NOMO-1 (cell line): ENCODE measurements around the gene PCIF1.
"Not testable (repeated sequence)": the region's sequence is repeated elsewhere in the genome, so short reads cannot be mapped to it uniquely, and the experiment has no call there.

Source experiments
- DNase-seq, 2 experiments: peaks; one replicate each; lab custom pipeline; 2025; ENCODE audit not compliant: unreplicated experiment in 2 of 2; lab: John Stamatoyannopoulos, UW

PCIF1 gene

DNA sequence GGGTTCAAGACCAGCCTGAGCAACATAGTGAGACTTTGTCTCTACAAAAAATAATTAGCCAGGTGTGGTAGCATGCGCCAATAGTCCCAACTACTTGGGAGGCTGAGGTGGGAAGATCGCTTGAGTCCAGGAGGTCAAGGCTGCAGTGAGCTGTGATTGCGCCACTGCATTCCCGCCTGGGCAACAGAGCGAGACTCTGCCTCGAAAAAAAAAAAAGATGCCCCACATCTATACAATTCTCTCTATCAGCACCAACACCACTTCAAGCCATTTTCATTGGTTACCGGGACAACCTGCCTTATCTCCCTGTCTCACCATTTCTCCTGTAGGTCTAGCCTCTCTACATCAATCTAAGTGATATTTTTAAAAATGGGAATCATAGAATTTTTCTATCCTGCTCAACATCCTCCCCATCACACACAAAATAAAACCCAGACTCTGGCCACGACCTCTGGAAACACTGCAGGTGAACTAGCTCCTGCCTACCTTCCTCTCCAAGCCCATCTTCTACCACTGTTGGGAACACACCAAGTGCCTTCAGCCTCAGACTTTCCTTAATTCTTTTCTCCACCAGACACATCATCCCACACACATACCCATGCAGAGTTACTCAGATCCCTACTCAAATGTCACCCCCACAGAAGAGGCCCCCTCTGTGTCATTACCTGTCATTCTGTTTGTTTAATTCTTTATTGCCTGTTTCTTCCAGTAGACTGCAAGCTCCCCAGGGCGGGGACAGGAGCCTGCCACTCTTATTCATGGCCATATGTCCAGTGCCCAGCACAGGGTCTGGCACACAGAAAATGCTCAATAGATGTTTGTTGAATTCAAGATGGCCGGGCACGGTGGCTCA is 12.9 kb upstream of the PCIF1 start:
- no peak for DNase-seq

DNA sequence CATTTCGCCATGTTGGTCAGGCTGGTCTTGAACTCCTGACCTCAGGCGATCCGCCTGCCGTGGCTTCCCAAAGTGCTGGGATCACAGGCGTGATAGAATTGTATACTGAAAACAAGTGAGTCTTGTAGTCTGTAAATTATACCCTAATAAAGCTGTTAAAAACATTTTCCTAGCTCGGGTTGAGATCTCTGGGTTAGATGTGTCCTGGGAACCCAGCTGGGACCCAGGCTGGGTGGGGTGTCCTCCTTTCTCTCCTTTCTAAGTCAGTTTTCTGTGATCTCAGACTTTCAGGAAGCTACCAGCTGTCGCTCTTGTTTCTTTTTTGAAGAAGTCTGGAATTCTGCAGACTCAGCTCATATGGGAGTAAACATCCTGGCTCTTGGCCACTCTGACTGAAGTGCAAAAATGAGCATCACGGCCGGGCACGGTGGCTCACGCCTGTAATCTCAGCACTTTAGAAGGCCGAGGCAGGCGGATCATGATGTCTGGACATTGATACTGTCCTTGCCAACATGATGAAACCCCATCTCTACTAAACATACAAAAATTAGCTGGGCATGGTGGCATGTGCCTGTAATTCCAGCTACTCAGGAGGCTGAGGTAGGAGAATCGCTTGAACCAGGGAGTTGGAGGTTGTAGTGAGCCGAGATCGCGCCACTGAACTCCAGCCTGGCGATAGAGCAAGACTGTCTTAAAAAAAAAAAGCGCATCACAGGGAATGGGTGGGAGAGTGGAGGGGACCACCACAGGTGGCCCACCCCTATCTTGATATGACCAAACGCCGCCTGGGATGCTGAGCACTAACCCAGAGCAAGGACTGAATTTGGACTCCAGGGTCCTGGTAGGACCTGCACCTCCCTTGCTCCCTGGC is 9.9 kb upstream of the PCIF1 start:
- no peak for DNase-seq

DNA sequence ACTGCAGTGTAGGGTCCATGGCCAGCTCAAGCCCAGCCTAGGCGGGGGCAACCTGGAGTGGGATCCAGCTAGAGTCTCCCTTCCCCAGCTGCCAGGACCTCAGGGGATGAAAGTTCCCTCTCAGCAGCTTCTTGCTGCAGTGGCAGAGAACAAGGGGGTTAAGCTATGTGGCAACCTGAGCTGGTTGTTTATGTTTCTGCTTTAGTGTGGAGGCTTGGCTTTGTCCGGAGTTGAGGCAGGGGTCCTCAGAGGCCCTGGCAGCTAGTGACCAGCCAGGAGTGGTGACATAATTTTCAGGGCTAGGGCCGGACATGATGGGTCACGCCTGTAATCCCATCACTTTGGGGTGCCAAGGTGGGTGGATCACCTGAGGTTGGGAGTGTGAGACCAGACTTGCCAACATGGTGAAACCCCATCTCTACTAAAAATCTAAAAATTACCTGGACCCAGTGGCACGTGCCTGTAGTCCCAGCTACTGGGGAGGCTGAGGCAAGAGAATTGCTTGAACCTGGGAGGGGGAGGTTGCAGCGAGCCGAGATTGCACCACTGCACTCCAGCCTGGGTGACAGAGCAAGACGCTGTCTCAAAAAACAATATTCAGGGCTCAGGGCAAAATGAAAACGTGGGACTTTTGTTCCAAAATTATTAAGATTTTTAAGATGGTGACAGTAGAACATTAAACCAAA is 8.5 kb upstream of the PCIF1 start:
- DNase-seq = no peak

DNA sequence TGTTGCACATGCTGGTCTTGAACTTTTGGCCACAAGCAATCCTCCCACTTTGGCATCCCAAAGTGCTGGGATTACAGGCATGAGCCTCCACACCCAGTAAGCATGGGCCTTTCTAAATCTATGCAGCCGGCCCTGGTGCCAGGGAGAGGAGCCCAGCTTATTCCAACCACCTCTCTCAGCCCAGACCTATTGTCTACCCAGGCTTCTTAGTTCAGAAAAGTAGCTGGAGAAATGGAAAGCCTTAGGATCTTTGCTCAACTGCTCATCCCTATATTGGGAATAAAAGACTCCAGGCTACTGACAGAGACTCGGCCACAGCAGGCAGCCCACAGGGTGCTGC is 7.8 kb upstream of the PCIF1 start:
- no peak for DNase-seq

DNA sequence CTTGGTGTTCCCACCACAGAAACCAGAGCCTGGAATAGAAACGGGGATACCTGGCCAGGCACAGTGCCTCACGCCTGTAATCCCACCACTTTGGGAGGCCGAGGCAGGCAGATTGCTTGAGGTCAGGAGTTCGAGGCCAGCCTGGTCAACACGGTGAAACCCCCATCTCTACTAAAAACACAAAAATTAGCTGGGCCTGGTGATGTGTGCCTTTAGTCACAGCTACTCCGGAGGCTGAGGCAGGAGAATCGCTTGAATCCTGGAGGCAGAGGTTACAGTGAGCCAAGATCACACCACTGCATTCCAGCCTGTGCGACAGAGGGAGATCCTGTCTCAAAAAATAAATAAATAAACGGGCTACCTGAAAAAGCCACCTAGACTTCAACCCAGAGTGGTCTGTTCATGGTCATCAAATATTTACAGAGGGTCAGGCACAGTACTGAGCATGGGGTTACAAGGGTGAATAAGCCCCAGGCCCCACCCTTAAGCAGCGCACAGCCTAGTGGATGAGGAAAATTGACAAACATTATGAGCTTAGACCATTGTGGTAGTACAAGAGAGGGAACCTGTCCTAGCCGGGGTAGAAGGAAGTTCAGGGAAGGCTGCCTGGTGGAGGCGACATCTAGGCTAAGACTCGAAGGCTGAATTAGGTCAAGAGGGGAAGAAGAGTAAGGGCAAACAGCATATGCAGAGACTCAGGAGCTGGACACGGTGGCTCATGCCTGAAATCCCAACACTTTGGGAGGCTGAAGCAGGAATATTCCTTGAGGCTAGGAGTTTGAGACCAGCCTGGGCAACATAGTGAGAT is 7.2 kb upstream of the PCIF1 start:
- DNase-seq = no peak

DNA sequence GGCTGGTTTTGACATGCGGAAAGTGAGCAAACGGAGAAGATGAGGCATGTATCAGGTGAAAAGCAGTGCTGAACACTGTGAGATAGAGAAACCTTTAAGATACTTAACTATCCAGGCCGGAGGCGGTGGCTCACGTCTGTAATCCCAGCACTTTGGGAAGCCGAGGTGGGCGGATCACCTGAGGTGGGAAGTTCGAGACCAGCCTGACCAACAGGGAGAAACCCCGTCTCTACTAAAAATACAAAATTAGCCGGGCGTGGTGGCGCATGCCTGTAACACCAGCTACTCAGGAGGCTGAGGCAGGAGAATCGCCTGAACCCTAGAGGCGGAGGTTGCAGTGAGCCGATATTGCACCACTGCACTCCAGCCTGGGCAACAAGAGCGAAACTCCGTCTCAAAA is 2.8 kb upstream of the PCIF1 start:
- not testable (repeated sequence) for DNase-seq

DNA sequence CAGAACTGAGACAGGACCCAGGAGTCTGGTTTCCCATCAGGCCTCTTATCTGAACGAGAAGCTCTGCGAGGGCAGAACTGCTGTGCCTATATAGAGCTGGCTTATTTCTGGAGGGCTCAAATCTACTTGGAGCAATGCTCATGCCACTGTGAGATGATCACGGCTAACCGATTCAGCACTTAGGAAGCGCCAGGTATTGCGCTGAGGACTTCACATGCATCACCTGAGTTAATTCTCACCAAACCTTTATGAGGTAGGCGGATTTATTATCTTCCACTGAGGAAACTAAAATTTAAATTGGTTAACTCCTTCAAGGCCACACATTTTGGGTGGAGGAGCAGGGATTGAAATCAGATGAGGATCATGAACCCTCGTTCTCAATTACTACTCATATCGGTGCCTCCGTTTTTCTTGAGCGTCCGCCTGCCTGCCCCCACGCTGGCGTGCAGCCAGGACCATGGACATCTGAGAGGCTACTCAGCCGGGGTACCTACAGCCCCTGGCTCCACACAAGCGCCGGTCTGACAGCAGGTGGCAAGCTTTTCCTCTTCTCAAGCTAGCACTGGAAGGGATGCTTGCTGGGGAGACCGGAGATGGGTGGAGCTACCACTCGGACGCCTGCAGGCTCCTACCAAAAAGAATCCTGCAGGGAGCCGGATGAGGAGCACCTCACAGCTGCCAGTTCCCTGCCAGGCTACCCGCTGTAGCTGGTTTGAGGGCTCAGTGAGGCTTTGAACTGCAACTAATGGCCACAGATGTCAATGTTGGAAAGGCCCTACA is 1.0 kb upstream of the PCIF1 start:
- DNase-seq = peak; percentile 48 to 54

DNA sequence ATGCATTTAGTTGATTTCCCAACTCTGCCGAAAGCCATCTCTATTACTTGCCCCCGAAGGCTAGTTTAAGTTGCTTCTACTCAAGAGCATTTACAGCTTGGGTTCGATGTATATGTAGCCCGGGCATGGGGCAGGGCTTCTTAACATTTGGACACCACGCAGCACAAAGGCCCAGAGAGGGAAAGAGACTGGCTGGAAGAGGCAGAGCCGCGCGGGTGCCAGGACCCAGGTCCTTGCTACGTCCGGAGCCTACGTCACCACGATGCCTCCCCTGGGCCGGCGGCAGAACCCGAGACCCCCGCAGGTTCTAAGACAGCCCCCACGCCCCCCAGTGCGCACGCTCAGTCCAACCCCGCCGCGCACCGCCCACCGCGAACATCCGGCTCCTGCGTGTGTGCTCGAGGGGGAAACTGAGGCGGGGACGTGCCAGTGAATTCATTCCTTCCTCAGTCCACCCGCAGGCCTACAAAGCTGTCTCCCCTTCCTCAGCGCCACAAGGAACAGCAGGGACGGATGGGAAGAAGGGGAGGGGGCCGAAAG is 367 bp upstream of the PCIF1 start:
- DNase-seq = no peak

DNA sequence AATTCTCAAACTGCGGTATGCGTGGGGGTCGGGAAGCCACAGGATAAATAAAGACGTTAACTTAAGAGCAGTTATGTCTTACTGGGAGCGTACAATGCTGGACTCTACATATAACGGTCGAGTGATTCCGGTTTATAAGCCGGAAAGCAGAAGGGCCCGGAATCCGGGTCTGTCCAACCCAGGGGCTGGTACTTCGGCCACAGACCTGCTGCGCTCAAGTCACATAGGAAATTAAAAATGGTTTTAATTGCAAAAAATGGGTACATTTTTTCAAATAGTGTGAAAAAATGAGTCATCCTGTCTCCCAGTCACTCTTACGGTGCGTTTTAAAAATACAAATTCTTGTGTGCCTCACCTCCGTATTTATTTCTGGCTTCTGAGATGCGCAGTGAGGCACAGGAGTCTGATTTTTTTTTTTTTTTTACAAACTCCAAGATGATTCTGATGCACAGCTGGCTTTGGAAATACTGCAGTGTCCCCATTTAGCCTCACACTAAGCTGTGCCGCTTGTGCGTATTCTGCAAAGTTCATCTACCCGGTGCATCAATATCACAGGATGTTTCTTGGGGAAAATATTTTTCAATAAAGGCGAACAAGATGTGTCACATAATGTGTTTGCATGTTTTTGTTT is 1.0 kb downstream of the PCIF1 start:
- DNase-seq = no peak

DNA sequence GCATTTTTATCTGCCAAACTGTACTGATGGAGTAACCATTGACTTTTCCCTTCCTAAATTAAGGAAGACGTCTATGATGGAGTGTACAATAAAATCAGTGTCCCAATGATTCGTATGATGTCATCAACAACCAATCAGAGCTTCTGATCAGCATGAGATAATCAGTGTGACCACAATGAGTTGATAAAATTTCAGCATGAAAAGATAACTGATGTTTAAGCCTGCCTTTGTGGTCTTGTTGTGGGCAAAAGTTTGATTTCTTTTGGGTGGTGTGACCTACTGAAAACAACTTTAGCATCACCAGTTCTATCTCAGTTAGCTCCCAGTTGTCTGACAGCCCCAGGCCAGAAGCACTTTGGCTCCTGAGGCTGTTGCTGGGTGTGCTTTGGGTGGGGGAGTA is 3.3 kb downstream of the PCIF1 start:
- no peak for DNase-seq

DNA sequence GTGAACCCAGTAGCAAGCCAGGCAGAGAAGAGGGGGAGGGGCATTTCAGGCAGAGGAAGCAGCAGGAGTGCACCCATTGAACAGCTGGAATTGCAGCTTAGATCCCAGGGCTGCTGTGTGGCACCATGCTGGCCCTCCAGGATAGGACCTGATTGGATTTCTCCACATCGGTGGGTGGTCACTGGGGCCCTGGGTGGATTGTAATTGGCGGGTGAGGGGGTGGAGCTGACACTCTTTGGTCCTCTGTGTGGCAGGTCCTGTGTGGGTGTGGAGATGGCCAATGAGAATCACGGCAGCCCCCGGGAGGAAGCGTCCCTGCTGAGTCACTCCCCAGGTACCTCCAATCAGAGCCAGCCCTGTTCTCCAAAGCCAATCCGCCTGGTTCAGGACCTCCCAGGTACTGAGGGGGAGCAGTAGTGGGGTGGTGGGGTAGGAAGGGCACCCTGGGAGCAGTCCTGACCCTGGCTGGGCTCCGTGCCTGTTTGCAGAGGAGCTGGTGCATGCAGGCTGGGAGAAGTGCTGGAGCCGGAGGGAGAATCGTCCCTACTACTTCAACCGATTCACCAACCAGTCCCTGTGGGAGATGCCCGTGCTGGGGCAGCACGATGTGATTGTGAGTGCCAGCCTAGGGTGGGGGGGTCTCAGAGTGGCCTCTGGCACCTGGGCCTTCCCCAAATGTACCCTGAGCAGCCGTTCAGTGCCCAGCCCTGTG is 4.4 kb downstream of the PCIF1 start:
- no peak for DNase-seq

DNA sequence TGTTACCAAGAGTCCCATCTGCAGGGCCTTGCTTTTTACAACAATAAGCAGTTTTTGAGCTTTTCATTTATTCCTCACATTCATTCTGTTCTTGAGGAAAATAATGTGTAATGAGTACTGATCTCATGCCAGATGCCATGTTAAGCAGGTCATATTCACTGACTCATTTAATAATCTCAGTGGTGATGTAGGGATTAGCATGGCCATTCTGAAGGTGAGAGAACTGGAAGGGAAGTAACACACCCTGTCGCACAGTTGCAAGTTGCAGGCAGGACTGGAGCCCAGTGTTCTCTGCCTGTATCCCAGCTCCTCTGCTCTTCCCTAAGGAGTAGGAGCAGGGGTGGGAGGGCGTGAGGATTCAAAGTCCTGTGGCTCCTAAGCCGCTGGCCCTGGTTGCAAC is 5.6 kb downstream of the PCIF1 start:
- no peak for DNase-seq

DNA sequence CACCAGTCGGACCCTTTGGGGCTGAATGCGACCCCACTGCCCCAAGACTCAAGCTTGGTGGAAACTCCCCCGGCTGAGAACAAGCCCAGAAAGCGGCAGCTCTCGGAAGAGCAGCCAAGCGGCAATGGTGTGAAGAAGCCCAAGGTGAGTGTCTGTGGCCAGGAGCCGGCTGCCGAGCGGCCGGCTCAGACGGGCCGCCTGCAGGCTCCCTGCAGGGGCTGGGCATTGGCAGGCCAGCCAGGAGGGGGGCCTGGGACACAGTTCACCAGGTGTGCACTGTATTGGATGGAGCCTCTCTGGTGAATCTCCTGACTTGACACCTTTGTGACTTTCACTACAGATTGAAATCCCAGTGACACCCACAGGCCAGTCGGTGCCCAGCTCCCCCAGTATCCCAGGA is 6.0 kb downstream of the PCIF1 start:
- DNase-seq = no peak

DNA sequence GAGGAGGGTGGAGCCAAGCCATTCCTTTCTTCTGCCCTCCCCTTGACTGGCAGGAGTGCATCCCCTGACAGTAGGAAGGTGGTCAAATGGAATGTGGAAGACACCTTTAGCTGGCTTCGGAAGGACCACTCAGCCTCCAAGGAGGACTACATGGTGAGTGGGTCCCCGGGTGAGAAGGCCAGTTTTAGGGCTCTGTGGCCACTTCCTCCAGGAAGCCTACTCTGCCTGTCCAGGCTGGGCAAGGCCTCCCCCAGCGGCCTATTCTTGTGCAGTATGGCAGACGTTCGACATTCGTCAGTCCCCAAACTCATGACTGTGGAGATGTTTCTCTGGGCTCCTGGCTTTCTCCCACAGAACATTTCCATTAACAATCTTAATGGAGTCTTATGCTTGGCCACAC is 9.1 kb downstream of the PCIF1 start:
- no peak for DNase-seq

DNA sequence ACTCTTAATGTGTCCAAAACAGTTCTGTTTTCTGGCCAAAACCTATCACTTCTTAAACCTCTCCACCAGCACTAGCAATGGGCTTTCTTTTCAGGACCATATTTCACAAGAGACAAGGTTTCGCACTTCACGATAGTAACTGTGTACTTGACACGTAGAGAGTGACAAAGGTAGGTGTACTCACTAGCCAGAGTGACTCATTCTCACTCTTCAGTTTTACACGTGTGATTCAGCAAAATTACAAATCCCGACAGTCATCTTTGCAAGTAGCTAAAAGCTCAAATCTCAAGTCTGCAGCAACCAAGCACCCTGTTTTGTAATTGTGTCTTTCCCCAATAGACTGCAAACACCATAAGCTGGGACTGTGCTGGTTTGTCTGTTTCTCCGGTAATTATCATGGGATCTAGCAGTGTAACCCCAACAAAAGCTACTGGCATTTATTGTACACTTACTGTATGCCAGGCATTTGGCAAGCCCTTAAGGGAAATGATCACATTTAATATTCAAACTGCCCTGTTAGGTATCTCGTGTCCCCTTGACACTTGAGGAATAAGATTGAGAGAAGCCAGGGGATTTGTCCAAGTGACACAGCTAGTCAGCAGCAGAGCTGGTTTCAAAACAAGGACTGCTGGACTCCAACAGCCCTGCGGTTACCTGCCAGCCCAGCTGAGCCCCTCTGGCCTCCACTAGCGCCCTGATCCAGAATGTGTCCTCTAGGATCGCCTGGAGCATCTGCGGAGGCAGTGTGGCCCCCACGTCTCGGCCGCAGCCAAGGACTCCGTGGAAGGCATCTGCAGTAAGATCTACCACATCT is 9.9 kb downstream of the PCIF1 start:
- DNase-seq = peak; percentile 42 to 82

DNA sequence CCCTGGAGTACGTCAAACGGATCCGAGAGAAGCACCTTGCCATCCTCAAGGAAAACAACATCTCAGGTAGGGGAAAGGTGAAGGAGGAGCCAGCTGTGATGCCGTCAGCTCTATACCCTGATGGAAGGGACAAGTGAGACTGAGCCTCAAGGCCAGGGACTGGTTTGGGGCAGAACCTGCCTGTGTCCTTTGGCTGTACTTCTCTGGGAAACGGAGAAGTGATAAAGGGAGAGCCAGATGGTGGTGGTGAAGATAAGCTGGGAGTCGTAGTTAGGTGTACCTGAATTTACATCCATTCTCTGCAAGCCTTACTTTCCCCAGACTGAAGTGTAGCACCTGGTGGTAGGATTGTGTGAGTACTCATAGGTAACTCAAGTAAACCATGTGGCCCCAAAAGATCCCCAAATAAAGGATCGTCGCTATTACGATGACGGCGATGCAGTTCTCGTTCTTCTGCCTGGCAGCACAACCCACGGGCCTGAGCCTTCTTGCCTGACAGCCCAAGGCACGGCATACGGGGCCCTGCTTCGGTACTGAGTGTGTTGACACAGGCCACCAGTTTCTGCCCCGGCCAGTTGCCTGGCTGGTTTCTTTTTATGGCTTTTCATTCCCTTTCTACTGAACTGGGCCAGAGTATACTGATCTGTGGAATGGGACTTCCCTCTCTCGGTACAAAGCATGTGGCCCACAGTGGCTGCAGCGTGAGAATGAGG is 10.6 kb downstream of the PCIF1 start:
- no peak for DNase-seq

DNA sequence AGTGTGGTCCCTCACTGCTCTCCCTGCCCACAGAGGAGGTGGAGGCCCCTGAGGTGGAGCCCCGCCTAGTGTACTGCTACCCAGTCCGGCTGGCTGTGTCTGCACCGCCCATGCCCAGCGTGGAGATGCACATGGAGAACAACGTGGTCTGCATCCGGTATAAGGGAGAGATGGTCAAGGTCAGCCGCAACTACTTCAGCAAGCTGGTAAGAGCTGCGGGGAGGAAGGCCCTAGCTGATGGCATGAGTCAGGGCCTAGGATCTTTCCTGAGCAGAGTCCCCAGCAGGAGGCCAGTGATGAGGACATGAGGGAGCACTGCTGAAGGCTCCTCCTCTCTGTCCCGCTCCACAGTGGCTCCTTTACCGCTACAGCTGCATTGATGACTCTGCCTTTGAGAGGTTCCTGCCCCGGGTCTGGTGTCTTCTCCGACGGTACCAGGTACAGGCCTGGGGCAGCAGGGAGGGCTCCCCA is 11.2 kb downstream of the PCIF1 start:
- peak; percentile 37 to 49 for DNase-seq
